Suprapubic skin (tissue), 4 donors: ENCODE data around the gene SMG7. TPM values are rescaled to one million over a fixed set of nuclear protein-coding genes. Genes with fewer than 3 reads are reported as not detected.

ENCODE experiments used
- DNase-seq, 2 donors: peaks; one replicate each; pipeline ENCODE4 v3.0.0-alpha.2; 2019; ENCODE audit warnings: low spot score in 2 of 2
- H3K27ac ChIP-seq: fragments of 200-600 bp; sonication (generic); one replicate; pipeline ENCODE4 v1.5.1; 2019
- H3K27me3 ChIP-seq: fragments of 200-600 bp; sonication (generic); one replicate; pipeline ENCODE4 v1.5.1; 2019
- H3K36me3 ChIP-seq: fragments of 200-600 bp; sonication (generic); one replicate; pipeline ENCODE4 v1.5.1; 2019
- H3K4me1 ChIP-seq: fragments of 200-600 bp; sonication (generic); one replicate; pipeline ENCODE4 v1.5.1; 2019
- H3K4me3 ChIP-seq: fragments of 200-600 bp; sonication (generic); one replicate; pipeline ENCODE4 v1.5.1; 2019; ENCODE audit warnings: mild to moderate bottlenecking
- H3K9me3 ChIP-seq: fragments of 200-600 bp; sonication (generic); one replicate; pipeline ENCODE4 v1.5.1; 2019
- CTCF ChIP-seq, 2 donors: fragments of 200-600 bp in 1 of 2; fragments of 450-650 bp in 1 of 2; sonication (generic) in 1 of 2; IDR thresholded peaks; one replicate each; pipeline ENCODE4 v1.5.1; 2016 to 2019; ENCODE audit warnings: antibody characterized with exemption in 2 of 2, mild to moderate bottlenecking in 1 of 2, moderate library complexity in 1 of 2
- EP300 ChIP-seq: sonication (generic); formaldehyde crosslinking; IDR thresholded peaks from one replicate; pipeline ENCODE4 v1.6.1; 2017; ENCODE audit warnings: antibody characterized with exemption
- POLR2A ChIP-seq, 2 donors: fragments of 450-650 bp; IDR thresholded peaks; one replicate each; pipeline ENCODE4 v1.6.1; 2017; ENCODE audit warnings: antibody characterized with exemption in 2 of 2, mild to moderate bottlenecking in 2 of 2, moderate library complexity in 2 of 2
- POLR2AphosphoS5 ChIP-seq, 3 donors: sonication (generic); formaldehyde crosslinking; IDR thresholded peaks; one replicate each; pipeline ENCODE4 v1.6.1; 2017; ENCODE audit warnings: antibody characterized with exemption in 3 of 3
- WGBS: methylation state at CpG from one replicate; pipeline ENCODE4 v1.1.5; 2018; 5-methylcytosine and 5-hydroxymethylcytosine counted together
- total RNA-seq, 4 donors: library from RNA; depleted of rRNA; stranded (reverse); fragments of >200 nt; gene quantifications; one replicate each; pipeline ENCODE4 v1.1.0, GENCODE V29; 2016

The SMG7 gene
- total RNA-seq, 4 donors from 2014 or later = 34.4 to 65.3 (median 41.8) TPM

- no peak overlapping the region for H3K4me3 ChIP-seq
- WGBS = 60% methylated on average over 3 of the region's 3 CpGs
- H3K9me3 ChIP-seq = no peaks in the 10 kb centered on the region
- TF ChIP-seq EP300 (no peak), CTCF (IDR thresholded peaks at IDR 0.05) (no peak), POLR2AphosphoS5 (IDR thresholded peaks at IDR 0.05) (no peak), POLR2A (IDR thresholded peaks at IDR 0.05) (no peak)
- no peak for DNase-seq
- no peaks in the 10 kb centered on the region for H3K27me3 ChIP-seq
- no peaks in the 10 kb centered on the region for H3K4me1 ChIP-seq
- no peak overlapping the region for H3K27ac ChIP-seq
- H3K36me3 ChIP-seq = no peaks in the 10 kb centered on the region
Measured at GRCh38 chr1:183444243-183444642, 28.1 kb upstream of the SMG7 start.

GRCh38 chr1:183449223-183449770 is 23.0 kb upstream of the SMG7 start:
- WGBS = 89% methylated on average over 13 of the region's 13 CpGs

GRCh38 chr1:183450093-183450492 is 22.2 kb upstream of the SMG7 start:
- Histone ChIP-seq H3K4me3 (no peak overlapping the region), H3K27me3 (peaks cover 12% of the 10 kb centered on the region), H3K36me3 (no peaks in the 10 kb centered on the region), H3K9me3 (no peaks in the 10 kb centered on the region), H3K4me1 (no peaks in the 10 kb centered on the region), H3K27ac (no peak overlapping the region)
- WGBS = 52% methylated on average over 2 of the region's 2 CpGs
- no peak for DNase-seq
- TF ChIP-seq POLR2AphosphoS5 (IDR thresholded peaks at IDR 0.05) = no peak
- TF ChIP-seq CTCF (IDR thresholded peaks at IDR 0.05) = no peak
- no peak for TF ChIP-seq POLR2A (IDR thresholded peaks at IDR 0.05)
- TF ChIP-seq EP300 = no peak

More at GRCh38 chr1:183449223-183449770, 23.0 kb upstream of the SMG7 start:
- TF ChIP-seq POLR2A (IDR thresholded peaks at IDR 0.05) (no peak), CTCF (IDR thresholded peaks at IDR 0.05) (no peak), EP300 (no peak), POLR2AphosphoS5 (IDR thresholded peaks at IDR 0.05) (no peak)
- peaks cover 4% of the 10 kb centered on the region for H3K27me3 ChIP-seq
- no peaks in the 10 kb centered on the region for H3K4me1 ChIP-seq
- H3K9me3 ChIP-seq = no peaks in the 10 kb centered on the region
- H3K4me3 ChIP-seq = no peak overlapping the region
- no peak for DNase-seq
- H3K27ac ChIP-seq = no peak overlapping the region
- H3K36me3 ChIP-seq = no peaks in the 10 kb centered on the region

GRCh38 chr1:183454377-183454776 is 17.9 kb upstream of the SMG7 start:
- TF ChIP-seq CTCF (IDR thresholded peaks at IDR 0.05) = no peak
- no peak for TF ChIP-seq POLR2A (IDR thresholded peaks at IDR 0.05)
- 35% methylated on average over 2 of the region's 2 CpGs for whole genome bisulfite sequencing
- Histone ChIP-seq H3K27ac (no peak overlapping the region), H3K4me1 (no peaks in the 10 kb centered on the region), H3K9me3 (no peaks in the 10 kb centered on the region), H3K36me3 (no peaks in the 10 kb centered on the region), H3K4me3 (no peak overlapping the region), H3K27me3 (peaks cover 19% of the 10 kb centered on the region)
- no peak for DNase-seq

GRCh38 chr1:183456826-183457225 is 15.5 kb upstream of the SMG7 start:
- peaks cover 19% of the 10 kb centered on the region for H3K27me3 ChIP-seq
- peaks cover 5% of the 10 kb centered on the region for H3K4me1 ChIP-seq
- DNase-seq = no peak
- WGBS = 95% methylated on average over 1 of the region's 1 CpG
- TF ChIP-seq EP300 (no peak), POLR2AphosphoS5 (IDR thresholded peaks at IDR 0.05) (no peak), POLR2A (IDR thresholded peaks at IDR 0.05) (no peak), CTCF (IDR thresholded peaks at IDR 0.05) (no peak)
- H3K27ac ChIP-seq = no peak overlapping the region
- H3K36me3 ChIP-seq = no peaks in the 10 kb centered on the region
- no peak overlapping the region for H3K4me3 ChIP-seq
- H3K9me3 ChIP-seq = no peaks in the 10 kb centered on the region
